Fibroblast of lung (primary cell): ENCODE data around the gene IPO11. TPM values are rescaled to one million over a fixed set of nuclear protein-coding genes. Genes with fewer than 3 reads are reported as not detected.

Experiments
- DNase-seq, 2 donors: peaks; one replicate each; pipeline versions ENCODE4 v3.0.0 to v3.0.0-alpha.2; 2010; ENCODE audit warnings: low read depth in 2 of 2
- H2AFZ ChIP-seq: 2 replicates; pipeline ENCODE4 v1.5.1; 2012; ENCODE audit warnings: low read length, control low read depth, inconsistent platforms
- H3K27ac ChIP-seq: 2 replicates; pipeline ENCODE4 v1.5.1; 2011; ENCODE audit warnings: low read length, control low read depth; ENCODE audit not compliant: insufficient read depth
- H3K27me3 ChIP-seq: 2 replicates; pipeline ENCODE4 v1.5.1; 2011; ENCODE audit warnings: mild to moderate bottlenecking, low read length; ENCODE audit not compliant: control insufficient read depth, insufficient read depth
- H3K36me3 ChIP-seq: 2 replicates; pipeline ENCODE4 v1.5.1; 2011; ENCODE audit warnings: low read length; ENCODE audit not compliant: control insufficient read depth, insufficient read depth
- H3K4me1 ChIP-seq: 2 replicates; pipeline ENCODE4 v1.5.1; 2011; ENCODE audit warnings: low read length; ENCODE audit not compliant: control insufficient read depth, insufficient read depth; ENCODE audit errors: extremely low read depth
- H3K4me2 ChIP-seq: 2 replicates; pipeline ENCODE4 v1.5.1; 2011; ENCODE audit warnings: low read length, control low read depth; ENCODE audit not compliant: insufficient read depth; ENCODE audit errors: extremely low read depth
- H3K4me3 ChIP-seq, 4 experiments: fragments of 200-600 bp in 1 of 4; sonication (generic) in 1 of 4; replicated peaks in 1 of 4; 2 replicates each; pipeline ENCODE4 v1.5.1; 2011 to 2016; ENCODE audit warnings: low read length in 4 of 4, low read depth in 3 of 4, mild to moderate bottlenecking in 3 of 4, control low read depth in 2 of 4, inconsistent platforms in 1 of 4, mixed read lengths in 1 of 4; ENCODE audit not compliant: insufficient read depth in 1 of 4; ENCODE audit errors: control extremely low read depth in 1 of 4
- H3K79me2 ChIP-seq: 2 replicates; pipeline ENCODE4 v1.5.1; 2012; ENCODE audit warnings: mild to moderate bottlenecking, low read length, inconsistent platforms; ENCODE audit not compliant: control insufficient read depth, insufficient read depth
- H3K9ac ChIP-seq: 2 replicates; pipeline ENCODE4 v1.5.1; 2011; ENCODE audit warnings: mild to moderate bottlenecking, low read length, control low read depth; ENCODE audit not compliant: insufficient read depth
- H3K9me3 ChIP-seq: 2 replicates; pipeline ENCODE4 v1.5.1; 2012; ENCODE audit warnings: low read depth, low read length; ENCODE audit not compliant: control insufficient read depth, insufficient read depth
- H4K20me1 ChIP-seq: 2 replicates; pipeline ENCODE4 v1.5.1; 2011; ENCODE audit warnings: low read length; ENCODE audit not compliant: control insufficient read depth, insufficient read depth; ENCODE audit errors: extremely low read depth
- EZH2 ChIP-seq: IDR thresholded peaks from 2 replicates; pipeline ENCODE4 v1.5.1; 2012; ENCODE audit warnings: low read length, control low read depth, mild to moderate bottlenecking; ENCODE audit errors: missing control alignments
- polyA plus RNA-seq, 2 donors: library from polyadenylated mRNA; depleted of rRNA in 1 of 2; stranded (reverse) in 1 of 2; unstranded in 1 of 2; fragments of >200 nt; gene quantifications; 2 replicates each; pipeline ENCODE4 v1.2.1, GENCODE V29; 2011 to 2012; ENCODE audit warnings: missing spikeins in 1 of 2
- total RNA-seq: library from RNA; depleted of rRNA; stranded (reverse); fragments of >200 nt; gene quantifications from 2 replicates; pipeline ENCODE4 v1.2.1, GENCODE V29; 2014
- TF ChIP-seq, protein P1 (sequence below), 2 donors: IDR thresholded peaks in 1 of 2; conservative IDR thresholded peaks in 1 of 2; 1 replicate in 1 of 2; 2 replicates in 1 of 2; pipeline ENCODE4 v1.5.1; 2011 to 2012; ENCODE audit warnings: low read length in 2 of 2, control low read depth in 1 of 2, inconsistent platforms in 1 of 2, low read depth in 1 of 2, mild to moderate bottlenecking in 1 of 2

The IPO11 gene
- total and polyA plus RNA-seq, 2 donors (not counting 1 experiment from before 2014, with no cell fraction given), result 19.9 to 28.2 TPM

DNA sequence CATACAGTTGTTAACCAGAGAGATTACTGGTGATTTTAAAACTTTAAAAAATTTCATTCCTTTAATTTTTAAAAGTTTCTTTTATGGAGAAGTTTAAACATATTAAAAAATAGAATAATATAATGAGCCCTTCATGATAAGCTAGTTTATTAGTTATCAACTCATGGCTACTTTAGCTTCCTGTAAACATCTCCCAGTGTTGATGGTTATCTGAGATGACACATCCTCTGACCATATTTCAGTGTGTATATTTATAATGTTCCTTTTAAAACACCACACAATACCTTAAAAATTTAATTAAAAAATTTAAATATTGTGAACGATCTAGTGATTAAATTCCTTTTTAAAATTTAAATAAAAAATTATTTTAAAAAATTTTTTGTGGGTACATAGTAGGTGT is 74.1 kb downstream of the IPO11 start:
- Histone ChIP-seq H2AFZ (no peak overlapping the region), H3K36me3 (no peaks in the 10 kb centered on the region), H3K4me1 (no peaks in the 10 kb centered on the region), H3K9ac (no peak overlapping the region), H4K20me1 (no peaks in the 10 kb centered on the region), H3K9me3 (no peaks in the 10 kb centered on the region), H3K4me3 (no peak overlapping the region), H3K79me2 (no peaks in the 10 kb centered on the region), H3K27me3 (no peaks in the 10 kb centered on the region), H3K4me2 (no peak overlapping the region), H3K27ac (no peak overlapping the region)
- TF ChIP-seq EZH2, result no peak
- TF ChIP-seq, protein P1, sequence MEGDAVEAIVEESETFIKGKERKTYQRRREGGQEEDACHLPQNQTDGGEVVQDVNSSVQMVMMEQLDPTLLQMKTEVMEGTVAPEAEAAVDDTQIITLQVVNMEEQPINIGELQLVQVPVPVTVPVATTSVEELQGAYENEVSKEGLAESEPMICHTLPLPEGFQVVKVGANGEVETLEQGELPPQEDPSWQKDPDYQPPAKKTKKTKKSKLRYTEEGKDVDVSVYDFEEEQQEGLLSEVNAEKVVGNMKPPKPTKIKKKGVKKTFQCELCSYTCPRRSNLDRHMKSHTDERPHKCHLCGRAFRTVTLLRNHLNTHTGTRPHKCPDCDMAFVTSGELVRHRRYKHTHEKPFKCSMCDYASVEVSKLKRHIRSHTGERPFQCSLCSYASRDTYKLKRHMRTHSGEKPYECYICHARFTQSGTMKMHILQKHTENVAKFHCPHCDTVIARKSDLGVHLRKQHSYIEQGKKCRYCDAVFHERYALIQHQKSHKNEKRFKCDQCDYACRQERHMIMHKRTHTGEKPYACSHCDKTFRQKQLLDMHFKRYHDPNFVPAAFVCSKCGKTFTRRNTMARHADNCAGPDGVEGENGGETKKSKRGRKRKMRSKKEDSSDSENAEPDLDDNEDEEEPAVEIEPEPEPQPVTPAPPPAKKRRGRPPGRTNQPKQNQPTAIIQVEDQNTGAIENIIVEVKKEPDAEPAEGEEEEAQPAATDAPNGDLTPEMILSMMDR (conservative IDR thresholded peaks at IDR 0.05 in 1 of 2, IDR thresholded peaks at IDR 0.05 in 1 of 2; ENCODE audit: low read depth in 1 of 2, low read length in 2 of 2), result no peak
- DNase-seq, result no peak

DNA sequence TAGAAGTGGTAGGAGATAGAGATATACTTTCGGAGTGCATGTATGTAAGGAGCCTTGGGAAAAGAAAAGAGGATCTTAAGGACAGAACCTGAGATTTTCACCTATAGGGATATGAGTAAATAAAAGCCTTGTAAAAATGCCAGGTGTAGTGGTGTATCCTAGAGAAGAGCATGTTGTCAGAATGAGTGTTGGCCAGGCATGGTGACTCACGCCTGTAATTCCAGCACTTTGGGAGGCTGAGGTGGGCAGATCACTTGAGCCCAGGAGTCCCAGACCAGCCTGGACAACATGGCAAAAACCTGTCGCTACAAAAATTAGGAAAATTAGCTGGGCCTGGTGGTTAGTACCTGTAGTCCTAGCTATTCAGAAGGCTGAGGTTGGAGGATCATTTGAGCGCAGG is 76.0 kb downstream of the IPO11 start:
- no peak for DNase-seq
- Histone ChIP-seq H4K20me1 (no peaks in the 10 kb centered on the region), H3K27me3 (no peaks in the 10 kb centered on the region), H3K4me1 (no peaks in the 10 kb centered on the region), H3K9me3 (no peaks in the 10 kb centered on the region), H3K9ac (no peak overlapping the region), H3K4me3 (no peak overlapping the region), H3K36me3 (no peaks in the 10 kb centered on the region), H3K79me2 (no peaks in the 10 kb centered on the region), H3K4me2 (no peak overlapping the region), H2AFZ (no peak overlapping the region), H3K27ac (no peak overlapping the region)
- TF ChIP-seq, protein P1 (conservative IDR thresholded peaks at IDR 0.05 in 1 of 2, IDR thresholded peaks at IDR 0.05 in 1 of 2; ENCODE audit: low read depth in 1 of 2, low read length in 2 of 2), result no peak
- no peak for TF ChIP-seq EZH2

DNA sequence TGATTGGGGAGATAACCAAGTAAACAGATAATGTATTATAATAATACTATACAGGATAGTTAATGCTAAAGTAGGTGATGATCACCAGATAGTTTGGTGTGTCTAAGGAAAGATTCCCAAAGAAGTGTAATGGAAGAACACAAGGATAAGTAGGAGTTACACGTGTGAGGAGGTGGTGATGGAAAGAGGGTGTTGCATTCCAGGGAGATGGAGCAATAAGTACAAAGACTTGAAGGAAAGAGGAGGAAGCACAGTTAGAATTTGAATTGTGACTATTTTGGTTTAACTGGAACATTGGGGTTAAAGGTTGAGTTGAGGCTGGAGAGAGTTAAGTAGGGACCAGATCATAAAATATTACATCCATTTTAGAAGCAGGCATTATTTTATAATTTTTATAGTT is 76.9 kb downstream of the IPO11 start:
- H3K4me3 ChIP-seq, result no peak overlapping the region
- no peak overlapping the region for H3K9ac ChIP-seq
- H3K36me3 ChIP-seq, result no peaks in the 10 kb centered on the region
- H3K27me3 ChIP-seq, result no peaks in the 10 kb centered on the region
- peak; percentile 7 to 22 for DNase-seq
- H3K79me2 ChIP-seq, result no peaks in the 10 kb centered on the region
- H2AFZ ChIP-seq, result no peak overlapping the region
- no peak overlapping the region for H3K4me2 ChIP-seq
- no peaks in the 10 kb centered on the region for H3K9me3 ChIP-seq
- TF ChIP-seq EZH2, result no peak
- TF ChIP-seq, protein P1 (conservative IDR thresholded peaks at IDR 0.05 in 1 of 2, IDR thresholded peaks at IDR 0.05 in 1 of 2; ENCODE audit: low read depth in 1 of 2, low read length in 2 of 2), result no peak
- H4K20me1 ChIP-seq, result no peaks in the 10 kb centered on the region
- no peak overlapping the region for H3K27ac ChIP-seq
- H3K4me1 ChIP-seq, result no peaks in the 10 kb centered on the region
